GM19463 (cell line): ENCODE measurements around the gene TAOK1.
"Not testable (repeated sequence)": the region's sequence is repeated elsewhere in the genome, so short reads cannot be mapped to it uniquely, and the experiment has no call there.

Experiments
- ATAC-seq: cut with Tn5 transposase; IDR thresholded peaks from one replicate; pipeline ENCODE4 v1.9.1; 2021; ENCODE audit warnings: mild to moderate bottlenecking, moderate library complexity; ENCODE audit not compliant: unreplicated experiment

TAOK1 gene

DNA sequence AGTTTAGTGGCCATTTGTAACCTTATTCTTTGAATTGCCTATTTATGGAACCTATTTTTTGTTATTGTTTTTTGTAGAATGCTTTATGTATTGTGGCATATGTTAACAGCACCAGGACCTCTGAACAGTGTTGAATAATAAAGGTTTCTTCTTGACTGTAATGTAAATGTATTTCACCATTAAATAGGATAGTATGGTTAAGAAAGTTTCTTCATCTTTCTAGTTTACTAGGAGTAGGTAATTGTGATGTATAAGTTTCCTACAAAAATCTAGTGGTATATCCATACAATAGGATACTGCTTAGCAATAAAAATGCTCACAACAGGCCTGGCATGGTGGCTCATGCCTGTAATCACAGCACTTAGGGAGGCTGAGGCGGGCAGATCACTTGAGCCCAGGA lies 52.3 kb downstream of the TAOK1 start:
- no peak for ATAC-seq

DNA sequence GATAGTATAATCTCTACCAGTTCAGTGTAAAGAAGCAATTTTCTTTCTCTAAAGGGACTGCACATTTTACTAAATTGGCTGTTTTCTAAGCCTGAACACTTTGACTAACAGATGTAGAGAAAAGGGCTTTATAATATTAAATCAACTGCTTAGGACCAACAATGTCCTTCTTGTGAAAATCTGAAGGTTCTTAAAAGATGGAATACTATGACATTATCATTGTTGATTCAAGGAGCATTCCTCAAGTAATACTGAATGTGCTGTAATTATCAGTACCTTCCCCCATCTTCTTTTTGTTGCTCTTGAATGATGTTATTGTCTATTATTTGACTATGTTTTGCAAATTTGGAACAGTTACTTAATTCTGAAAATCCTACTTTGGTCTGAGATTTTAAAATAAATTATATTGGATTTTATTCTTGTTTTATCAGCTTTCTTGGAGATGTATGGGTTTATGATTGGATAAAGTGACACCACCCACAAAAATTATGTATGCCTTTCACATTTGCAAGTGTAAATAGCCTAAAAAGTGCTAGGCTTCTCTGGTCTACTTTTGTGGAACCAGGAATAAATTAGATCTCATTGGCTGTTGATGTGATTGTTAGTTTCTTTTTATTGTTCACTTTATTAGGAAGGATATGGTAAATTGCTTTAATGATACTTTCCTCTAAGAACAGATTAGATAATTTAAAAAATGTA lies 53.0 kb downstream of the TAOK1 start:
- ATAC-seq: no peak

DNA sequence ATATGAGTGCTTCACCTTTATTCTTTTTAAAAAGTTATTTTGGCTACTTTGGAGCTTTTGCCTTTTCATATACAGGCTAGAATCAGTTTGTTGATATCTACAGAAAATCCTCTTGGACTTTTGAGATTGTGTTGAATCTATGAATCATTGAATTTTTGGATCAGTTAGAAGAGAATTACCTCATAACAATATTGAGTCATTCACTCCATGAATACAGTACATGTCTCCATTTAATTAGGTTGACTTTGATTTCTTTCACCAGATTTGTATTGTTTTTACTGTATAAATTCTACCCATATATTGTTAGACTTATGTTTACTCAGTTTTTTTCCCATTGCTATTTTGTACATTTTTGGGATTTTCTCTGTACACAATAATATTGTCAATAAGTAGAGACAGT lies 54.4 kb downstream of the TAOK1 start:
- no peak for ATAC-seq

DNA sequence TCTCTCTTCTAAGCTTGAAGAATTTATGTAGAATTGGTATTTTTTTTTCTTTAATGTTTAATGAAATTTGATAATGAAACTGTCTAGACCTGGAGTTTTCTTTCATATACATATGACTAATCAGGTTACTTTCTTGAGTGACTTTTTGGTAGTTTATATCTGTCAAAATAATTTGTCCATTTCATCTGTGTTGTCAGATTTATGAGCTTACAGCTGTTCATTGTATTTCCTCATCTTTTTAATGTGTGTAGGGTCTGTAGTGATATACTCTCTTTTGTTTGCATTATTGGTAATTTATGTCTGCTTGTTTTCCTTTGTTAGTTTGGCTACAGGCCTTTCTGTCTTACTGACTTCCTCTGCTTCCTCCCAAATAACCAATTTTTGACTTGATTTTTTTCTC lies 55.7 kb downstream of the TAOK1 start:
- no peak for ATAC-seq

DNA sequence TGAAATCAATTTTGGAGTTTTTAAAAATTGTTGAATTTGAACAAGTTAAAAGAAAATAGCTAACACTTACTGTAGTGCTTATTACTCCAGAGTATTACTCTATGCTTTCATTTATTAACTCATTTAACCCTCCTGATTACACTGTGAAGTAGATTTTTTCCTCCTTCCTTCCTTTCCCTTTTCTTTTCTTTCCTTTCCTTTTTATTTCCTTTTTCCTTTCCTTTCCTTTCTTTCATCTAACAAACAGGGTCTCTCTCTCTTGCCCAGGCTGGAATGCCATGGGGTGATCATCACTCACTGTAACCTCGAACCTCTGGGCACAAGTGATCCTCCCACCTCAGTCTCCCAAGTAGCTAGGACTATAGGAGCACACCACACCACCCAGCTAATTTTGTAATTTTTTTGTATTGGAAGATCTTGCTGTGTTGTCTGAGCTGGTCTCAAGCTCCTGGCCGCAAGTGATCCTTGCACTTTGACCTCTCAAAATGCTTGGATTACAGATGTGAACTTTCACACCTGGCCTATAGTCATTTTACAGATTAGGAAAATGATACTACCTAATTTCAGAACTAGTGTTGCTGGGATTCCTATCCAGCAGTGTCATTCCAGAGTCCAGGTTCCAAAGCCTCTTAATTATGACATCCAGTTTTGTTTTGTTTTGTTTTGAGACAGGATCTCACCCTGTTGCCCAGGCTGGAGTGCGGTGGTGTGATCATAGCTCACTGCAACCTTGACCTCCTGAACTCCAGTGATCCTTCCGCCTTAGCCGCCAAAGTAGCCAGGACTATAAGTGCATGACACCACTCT lies 59.9 kb downstream of the TAOK1 start:
- no peak for ATAC-seq

DNA sequence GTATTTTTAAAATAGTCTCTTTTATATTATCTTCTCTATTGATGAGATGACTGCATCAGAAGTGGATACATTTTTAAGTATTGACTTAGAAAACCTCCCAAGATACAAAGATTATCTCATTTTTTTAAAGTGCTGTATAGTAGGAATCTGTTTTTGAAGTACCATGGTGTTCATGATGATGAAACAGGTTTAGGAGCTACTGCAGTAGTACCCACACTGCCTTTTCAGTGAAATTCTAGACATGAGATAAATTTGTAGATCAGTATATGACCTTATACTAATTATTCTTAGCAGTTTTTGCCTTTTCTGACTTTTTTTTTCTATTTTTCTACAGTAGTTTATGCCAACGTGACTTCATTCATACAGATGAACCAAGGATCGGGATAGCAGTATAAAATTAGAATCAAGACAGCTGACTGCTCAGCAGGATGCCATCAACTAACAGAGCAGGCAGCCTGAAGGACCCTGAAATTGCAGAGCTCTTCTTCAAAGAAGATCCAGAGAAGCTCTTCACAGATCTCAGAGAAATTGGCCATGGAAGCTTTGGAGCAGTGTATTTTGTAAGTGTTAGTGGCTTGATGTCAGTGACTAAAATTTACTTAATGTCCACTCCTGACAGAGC lies 61.1 kb downstream of the TAOK1 start:
- ATAC-seq: no peak

DNA sequence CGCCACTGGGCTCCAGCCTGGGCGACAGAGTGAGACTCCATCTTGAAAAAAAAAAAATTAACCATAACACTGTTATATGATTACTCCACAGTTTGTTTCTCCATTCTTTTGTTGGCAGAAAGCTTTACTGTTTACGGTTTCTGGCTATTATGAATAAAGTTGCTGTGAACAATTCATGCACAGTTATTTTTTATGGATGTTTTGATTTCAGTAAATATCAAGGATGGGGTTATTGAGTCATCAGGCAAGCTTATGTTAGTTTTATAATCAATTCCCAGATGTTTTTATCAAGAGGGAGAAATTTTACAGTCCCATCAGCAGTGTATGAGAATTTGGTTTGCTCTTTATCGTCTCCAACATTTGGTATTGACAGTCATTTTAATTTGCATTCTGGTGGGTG lies 67.9 kb downstream of the TAOK1 start:
- ATAC-seq: no peak

DNA sequence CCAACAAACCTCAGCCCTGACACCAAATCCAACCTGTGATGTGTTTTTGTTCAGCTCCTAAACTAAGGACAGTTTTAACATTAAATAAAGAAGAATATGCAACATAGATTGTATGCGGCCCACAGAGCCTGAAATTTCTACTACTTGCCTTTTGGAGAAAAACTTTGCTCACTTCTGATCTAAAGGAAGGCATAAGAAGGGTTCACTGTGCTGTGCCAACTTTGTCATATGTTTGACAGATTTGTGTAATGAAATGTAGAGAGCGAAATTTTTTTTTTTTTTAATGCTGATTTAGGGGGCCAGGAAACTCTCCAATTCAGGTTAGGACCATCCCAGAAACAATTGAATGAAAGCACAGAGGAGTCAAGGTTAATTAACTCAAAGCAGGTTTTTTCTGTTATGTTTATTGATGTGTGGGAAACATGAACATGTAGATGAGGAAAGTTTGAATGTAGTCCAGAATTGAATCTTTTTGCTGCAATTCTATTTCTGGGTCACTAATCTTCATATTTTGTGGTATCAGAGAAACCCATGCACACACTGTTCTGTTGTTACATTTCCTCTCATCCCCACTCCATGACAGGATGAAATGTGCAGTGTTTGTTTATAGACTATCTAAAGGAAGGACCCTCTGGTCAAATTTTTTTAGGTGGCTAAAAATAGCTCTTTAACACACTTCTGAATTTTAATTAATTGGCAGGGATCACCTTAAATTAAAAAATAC lies 71.5 kb downstream of the TAOK1 start:
- no peak for ATAC-seq

DNA sequence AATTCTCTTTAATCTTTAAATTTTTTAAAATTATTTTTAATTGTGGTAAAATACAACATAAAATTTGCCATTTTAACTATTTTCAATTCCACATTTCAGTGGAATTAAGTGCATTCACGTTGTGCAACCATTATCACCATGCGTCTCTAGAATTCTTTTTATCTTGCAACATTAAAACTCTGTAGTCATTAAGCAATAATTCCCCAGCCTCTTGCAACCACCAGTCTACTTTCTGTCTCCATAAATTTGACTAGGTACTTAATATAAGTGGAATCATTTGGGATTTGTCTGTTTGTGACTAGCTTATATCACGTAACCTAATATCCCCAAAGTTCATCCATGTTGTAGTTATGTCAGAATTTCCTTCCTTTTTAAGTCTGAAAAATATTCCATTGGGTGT lies 79.1 kb downstream of the TAOK1 start:
- no peak for ATAC-seq

DNA sequence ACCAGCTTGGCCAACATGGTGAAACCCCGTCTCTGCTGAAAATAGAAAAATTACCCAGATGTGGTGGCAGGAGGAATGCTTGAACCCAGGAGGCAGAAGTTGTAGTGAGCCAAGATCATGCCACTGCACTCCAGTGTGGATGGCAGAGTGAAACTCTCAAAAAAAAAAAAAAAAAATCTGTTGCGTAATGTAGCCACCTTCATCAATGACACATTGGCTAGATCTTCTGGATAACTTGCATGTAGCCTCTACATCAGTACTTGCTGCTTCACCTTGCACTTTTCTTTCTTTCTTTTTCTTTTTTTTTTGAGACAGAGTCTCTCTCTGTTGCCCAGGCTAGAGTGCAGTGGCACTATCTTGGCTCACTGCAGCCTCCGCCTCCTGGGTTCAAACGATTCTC lies 83.3 kb downstream of the TAOK1 start:
- not testable (repeated sequence) for ATAC-seq

DNA sequence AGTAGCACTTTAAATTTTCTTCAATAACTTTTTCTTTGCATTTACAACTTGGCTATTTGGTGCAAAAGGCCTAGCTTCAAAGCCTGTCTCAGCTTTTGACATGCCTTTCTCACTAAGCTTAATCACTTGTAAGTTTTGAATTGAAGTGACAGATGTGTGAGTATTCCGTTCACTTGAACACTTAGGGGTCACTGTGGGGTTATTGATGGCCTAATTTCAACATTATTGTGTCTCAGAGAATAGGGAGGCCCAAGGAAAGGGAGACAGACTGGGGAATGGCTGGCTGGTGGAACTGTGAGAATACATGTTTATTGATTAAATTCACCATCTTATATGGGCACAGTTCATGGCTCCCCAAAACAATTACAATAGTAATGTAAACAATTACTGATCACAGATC lies 84.1 kb downstream of the TAOK1 start:
- no peak for ATAC-seq

DNA sequence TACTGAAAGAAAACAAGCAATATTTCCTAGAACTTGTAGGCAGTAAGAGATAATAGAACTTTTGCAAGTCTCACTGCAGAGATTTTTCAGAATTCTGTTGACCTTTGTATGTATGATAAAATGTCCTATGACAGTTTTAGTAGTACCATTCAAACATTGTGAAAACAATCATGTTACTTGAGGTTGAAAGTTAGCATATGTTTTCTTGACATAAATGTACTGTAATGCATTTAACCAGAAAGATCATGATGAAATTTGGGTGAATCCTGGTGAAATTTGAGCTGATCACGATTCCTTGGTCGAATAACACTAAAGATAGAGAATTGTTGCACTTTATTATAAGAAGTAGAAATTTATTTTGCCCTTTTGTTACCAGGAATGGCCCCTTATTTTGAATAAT lies 85.7 kb downstream of the TAOK1 start:
- ATAC-seq: no peak

DNA sequence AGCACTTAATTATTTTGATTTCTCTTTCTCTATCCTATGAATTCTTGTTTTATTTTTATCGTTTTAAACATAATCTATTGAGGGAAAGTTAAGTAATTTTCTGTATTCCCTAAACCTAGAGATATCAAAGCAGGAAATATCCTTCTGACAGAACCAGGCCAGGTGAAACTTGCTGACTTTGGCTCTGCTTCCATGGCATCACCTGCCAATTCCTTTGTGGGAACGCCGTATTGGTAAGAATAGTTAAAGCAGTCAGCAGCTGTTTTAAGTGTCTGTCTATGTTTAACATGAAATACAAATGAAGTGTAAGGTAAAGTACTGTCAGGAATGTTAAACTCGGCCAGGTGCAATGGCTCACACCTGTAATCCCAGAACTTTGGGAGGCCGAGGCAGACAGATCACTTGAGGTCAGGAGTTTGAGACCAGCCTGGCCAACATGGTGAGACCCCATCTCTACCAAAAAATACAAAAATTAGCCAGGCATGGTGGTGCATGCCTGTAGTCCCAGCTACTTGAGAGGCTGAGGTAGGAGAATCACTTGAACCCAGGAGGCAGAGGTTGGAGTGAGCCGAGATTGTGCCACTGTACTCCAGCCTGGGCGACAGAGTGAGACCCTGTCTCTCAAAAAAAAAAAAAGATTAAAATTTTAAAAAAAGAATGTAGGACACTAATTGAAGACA lies 90.2 kb downstream of the TAOK1 start:
- not testable (repeated sequence) for ATAC-seq

DNA sequence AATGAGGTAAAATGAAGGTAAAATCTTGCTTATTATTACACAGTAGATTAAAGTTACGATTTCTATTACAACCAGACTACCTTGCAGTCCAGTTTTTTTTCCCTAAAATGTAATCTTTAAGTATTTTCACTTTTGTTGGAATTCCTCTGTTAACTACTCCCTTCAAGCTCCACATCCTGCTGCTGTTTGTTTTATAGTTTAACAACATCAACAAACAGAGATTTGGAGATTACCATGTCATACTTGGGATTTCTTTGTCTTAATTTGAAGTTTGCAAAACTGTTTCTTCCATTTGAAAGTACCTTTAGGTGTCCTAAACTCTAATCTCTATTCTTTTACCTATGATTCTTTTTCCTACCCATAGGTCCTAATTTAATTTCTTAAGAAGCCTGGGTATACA lies 93.3 kb downstream of the TAOK1 start:
- ATAC-seq: no peak

DNA sequence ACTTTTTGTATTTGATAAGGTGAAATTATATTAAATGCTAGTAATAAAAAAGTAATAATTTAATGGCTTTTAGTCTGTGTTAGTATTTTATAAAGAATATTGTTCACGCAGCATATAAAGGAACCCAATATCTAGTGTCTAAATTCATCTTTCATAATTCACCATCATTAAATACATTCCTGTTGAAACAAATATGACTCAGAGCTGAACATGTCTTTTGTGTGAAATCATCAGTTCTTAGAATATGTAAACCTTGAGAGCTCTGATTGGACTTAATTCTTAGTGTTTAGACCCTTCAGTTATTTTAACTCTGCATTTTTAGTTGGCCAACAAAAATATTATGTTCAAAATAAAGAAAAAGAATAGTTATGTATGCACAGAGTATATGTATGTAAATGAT lies 104.8 kb downstream of the TAOK1 start:
- ATAC-seq: no peak

DNA sequence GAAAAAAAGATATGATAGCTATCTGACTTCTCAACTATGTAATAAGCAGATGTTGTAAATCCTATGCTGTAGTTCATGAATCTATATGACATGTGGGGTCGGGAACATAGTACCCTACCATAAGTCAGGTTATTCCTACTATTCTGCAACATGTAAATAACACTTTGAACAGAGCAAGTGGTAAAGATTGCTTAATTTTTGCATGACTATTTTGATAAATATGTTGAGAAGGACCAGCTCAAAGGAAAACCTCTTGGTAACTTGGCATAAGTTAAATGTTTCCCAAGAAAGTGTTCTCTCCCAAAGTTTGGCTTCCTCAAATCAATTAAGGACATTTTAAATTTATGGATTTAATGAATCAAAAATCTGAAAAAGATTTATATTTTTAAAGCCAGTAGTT lies 114.5 kb downstream of the TAOK1 start:
- no peak for ATAC-seq

DNA sequence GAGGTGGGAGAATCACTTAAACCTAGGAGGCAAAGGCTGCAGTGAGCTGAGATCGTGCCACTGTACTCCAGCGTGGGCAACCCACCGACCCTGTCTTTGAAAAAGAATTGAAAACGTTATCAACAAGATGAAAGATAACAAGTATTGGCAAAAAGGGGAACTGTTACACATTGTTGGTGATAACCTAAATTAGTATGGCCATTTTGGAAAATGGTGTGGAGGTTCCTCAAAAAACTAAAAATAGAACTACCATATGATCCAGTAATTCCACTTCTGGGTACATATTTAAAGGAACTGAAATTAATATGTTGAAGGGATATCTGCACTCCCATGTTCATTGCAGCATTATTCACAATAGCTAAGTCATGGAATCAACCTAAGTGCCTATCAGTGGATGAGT lies 115.7 kb downstream of the TAOK1 start:
- no peak for ATAC-seq

DNA sequence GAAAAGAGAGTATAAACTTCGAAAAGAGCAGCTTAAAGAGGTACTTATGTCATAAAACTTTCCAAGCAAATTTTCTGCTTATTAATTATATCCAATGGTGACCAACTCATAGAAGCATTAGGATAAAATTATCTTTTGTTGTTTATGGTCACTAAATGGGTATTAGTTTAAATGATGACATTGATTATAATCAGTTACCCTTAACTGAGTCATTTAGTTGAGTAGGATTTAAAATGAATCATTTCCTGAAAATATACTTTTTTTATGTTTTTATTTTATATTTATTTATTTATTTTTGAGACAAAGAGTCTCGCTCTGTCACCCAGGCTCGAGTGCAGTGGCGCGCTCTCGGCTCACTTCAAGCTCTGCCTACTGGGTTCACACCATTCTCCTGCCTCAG lies 120.8 kb downstream of the TAOK1 start:
- no peak for ATAC-seq

DNA sequence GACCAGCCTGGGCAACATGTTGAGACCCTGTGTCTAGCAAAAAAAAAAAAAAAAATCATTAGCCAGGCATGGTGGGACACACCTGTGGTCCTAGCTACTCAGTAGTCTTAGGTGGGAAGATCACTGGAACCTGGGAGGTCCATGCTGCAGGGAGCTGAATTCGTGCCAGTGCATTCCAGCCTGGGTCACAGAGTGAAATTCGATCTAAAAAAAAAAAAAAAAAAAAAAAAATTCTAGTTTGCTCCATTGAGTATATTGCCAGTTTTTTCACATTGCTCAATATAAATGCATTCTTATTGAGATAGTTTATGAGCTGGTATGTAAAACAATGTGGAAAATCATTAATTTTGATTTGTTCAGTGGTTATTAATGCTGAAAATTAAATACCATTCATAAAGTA lies 124.6 kb downstream of the TAOK1 start:
- ATAC-seq: no peak

DNA sequence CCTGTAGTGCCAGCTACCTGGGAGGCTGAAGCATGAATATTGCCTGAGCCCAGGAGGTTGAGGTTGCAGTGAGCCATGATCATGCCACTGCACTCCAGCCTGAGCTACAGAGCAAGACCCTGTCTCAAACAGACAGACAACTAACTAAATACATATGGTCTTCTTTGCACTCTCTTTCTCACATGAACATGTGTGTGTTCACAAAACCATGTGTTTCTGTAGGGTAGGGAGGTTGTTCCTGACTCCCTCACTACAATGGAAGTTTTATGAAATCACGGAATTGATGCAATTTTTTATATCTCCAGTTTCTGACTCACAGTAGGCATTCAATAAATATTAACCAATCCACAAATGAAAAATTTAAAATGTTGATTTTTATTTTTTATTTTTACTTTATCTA lies 128.2 kb downstream of the TAOK1 start:
- no peak for ATAC-seq

DNA sequence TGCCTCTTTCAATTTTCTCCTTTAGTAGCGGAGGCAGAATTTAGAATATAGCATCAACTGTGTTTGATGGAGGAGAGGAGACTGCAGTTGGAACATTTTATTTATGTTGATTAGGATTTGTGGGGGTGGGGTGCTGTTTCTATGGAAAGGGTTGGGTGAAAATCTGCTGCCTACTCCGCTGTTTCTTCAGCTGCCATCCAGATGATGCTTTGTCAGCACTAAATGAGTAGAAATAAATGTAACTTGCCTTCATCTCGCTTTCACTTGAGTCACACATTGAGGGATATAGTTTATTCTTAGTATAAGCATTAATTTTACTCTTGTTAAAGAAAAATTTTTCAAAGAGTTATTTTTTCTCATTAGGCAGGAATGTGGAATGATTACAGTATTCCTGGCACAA lies 134.5 kb downstream of the TAOK1 start:
- no peak for ATAC-seq
